Caco-2 (cell line): Measurements from ENCODE around the gene ULK1. TPM values are rescaled to one million over a fixed set of nuclear protein-coding genes. Genes with fewer than 3 reads are reported as not detected.
"Not testable (repeated sequence)": the region's sequence is repeated elsewhere in the genome, so short reads cannot be mapped to it uniquely, and the experiment has no call there.

Experiments
- BruUV-seq: library from RNA; stranded (reverse); fragments of 400-500 nt; replicated peaks from 2 replicates; lab custom pipeline; 2021; lab: Mats Ljungman, UMichigan
- CTCF ChIA-PET: fragments of 300-600 bp; sonication (Branson Sonifier 250); formaldehyde crosslinking; loops from one replicate; lab custom pipeline; 2022; ENCODE audit warnings: antibody characterized with exemption; lab: Charles Lee
- POLR2A ChIA-PET: fragments of 300-600 bp; sonication (Branson Sonifier 250); formaldehyde crosslinking; loops from one replicate; lab custom pipeline; 2022; ENCODE audit warnings: antibody characterized with exemption; lab: Charles Lee
- DNase-seq, 2 experiments: peaks; one replicate each; pipeline versions ENCODE4 v3.0.0 to v3.0.0-alpha.2; 2020 to 2022
- H3K27me3 ChIP-seq: replicated peaks from 2 replicates; pipeline ENCODE4 v1.6.0; 2011; ENCODE audit warnings: low read length; ENCODE audit not compliant: control insufficient read depth, insufficient read depth
- H3K36me3 ChIP-seq: 2 replicates; pipeline ENCODE4 v1.5.1; 2011; ENCODE audit warnings: low read length; ENCODE audit not compliant: control insufficient read depth, insufficient read depth
- H3K4me1 ChIP-seq: fragments of 250-450 bp; sonication (Bioruptor Pico); 2 replicates; pipeline ENCODE4 v1.5.1; 2020; ENCODE audit warnings: mild to moderate bottlenecking
- H3K4me3 ChIP-seq: 2 replicates; pipeline ENCODE4 v1.5.1; 2011; ENCODE audit warnings: low read depth, mild to moderate bottlenecking, control low read depth, low read length
- H3K9me3 ChIP-seq: fragments of 250-450 bp; sonication (Bioruptor Pico); 2 replicates; pipeline ENCODE4 v1.5.1; 2020; ENCODE audit warnings: mild to moderate bottlenecking, moderate library complexity
- H3K27ac Mint-ChIP-seq: one replicate; pipeline ENCODE4 v1.8.0; 2022; ENCODE audit warnings: mixed read lengths; ENCODE audit not compliant: unreplicated experiment
- H3K27me3 Mint-ChIP-seq: one replicate; pipeline ENCODE4 v1.8.0; 2022; ENCODE audit warnings: mixed read lengths; ENCODE audit not compliant: insufficient read depth, unreplicated experiment
- H3K36me3 Mint-ChIP-seq: one replicate; pipeline ENCODE4 v1.8.0; 2022; ENCODE audit warnings: mild to moderate bottlenecking, mixed read lengths; ENCODE audit not compliant: insufficient read depth, unreplicated experiment
- H3K4me1 Mint-ChIP-seq: one replicate; pipeline ENCODE4 v1.8.0; 2022; ENCODE audit warnings: low read depth, mixed read lengths; ENCODE audit not compliant: unreplicated experiment
- H3K4me3 Mint-ChIP-seq: one replicate; pipeline ENCODE4 v1.8.0; 2022; ENCODE audit warnings: mild to moderate bottlenecking, moderate library complexity, mixed read lengths; ENCODE audit not compliant: unreplicated experiment
- H3K9me3 Mint-ChIP-seq: one replicate; pipeline ENCODE4 v1.8.0; 2022; ENCODE audit warnings: mixed read lengths; ENCODE audit not compliant: unreplicated experiment
- intact Hi-C: fragments of 100-400 bp; cut with micrococcal nuclease; formaldehyde crosslinking; loops from one replicate; pipeline ENCODE4 v1.10.0; 2022; ENCODE audit not compliant: unreplicated experiment
- total RNA-seq: library from RNA; stranded (reverse); gene quantifications from 2 replicates; pipeline ENCODE4 v1.2.3, GENCODE V29; 2022
- TF ChIP-seq, protein P1 (sequence below), 2 experiments: fragments of 200-600 bp in 1 of 2; IDR thresholded peaks; 1 replicate in 1 of 2; 2 replicates in 1 of 2; pipeline versions ENCODE4 v1.5.1 to v1.8.0; 2011 to 2022; ENCODE audit warnings: antibody characterized with exemption in 1 of 2, control low read depth in 1 of 2, inconsistent platforms in 1 of 2, low read depth in 1 of 2, low read length in 1 of 2, mild to moderate bottlenecking in 1 of 2, moderate library complexity in 1 of 2; ENCODE audit not compliant: insufficient read depth in 1 of 2, severe bottlenecking in 1 of 2, unreplicated experiment in 1 of 2

Gene ULK1
- total RNA-seq, 1 experiment from 2014 or later: 61.1 TPM

DNA sequence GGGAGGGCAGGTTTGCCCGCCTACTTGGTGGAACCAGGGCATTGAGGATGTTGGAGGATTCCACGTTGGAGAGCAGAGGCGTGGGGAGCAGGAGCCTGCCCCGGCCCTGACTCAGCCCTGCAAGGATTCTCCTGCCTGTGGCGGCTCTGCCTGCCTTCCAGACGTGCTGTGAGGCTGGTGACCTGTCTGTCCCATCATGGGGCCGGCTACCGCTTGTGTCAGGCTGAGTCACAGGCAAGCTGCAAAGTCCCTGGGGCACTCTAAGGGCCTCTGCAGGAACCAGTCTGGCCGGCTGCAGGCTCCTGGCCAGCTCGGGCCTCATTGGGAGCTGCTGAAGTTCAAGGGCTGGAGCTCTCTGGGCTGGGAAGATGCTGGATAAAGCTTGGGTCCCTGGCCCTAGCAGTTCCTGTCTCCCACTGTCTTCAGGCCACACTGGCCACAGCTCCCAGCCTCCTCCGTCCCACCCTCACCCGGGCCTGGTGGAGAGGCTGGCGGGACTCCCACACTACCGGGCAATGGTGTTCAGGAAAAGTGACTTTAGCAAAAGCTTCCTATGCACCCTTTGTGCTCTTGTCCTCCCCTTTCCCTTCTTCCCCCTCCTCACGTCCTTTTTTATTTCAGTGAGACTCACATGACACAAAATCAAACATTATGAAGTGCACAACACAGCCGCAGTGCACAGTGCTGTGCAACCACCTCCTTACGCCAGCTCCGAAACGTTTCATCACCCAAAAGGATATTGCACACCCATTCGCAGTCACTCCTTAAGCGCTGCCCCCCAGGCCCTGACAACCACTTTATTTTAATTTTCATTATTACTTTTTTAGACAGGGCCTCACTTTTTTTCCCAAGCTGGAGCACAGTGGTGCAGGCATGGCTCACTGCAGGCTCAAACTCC, 22.0 kb upstream of the ULK1 start:
- TF ChIP-seq, protein P1, sequence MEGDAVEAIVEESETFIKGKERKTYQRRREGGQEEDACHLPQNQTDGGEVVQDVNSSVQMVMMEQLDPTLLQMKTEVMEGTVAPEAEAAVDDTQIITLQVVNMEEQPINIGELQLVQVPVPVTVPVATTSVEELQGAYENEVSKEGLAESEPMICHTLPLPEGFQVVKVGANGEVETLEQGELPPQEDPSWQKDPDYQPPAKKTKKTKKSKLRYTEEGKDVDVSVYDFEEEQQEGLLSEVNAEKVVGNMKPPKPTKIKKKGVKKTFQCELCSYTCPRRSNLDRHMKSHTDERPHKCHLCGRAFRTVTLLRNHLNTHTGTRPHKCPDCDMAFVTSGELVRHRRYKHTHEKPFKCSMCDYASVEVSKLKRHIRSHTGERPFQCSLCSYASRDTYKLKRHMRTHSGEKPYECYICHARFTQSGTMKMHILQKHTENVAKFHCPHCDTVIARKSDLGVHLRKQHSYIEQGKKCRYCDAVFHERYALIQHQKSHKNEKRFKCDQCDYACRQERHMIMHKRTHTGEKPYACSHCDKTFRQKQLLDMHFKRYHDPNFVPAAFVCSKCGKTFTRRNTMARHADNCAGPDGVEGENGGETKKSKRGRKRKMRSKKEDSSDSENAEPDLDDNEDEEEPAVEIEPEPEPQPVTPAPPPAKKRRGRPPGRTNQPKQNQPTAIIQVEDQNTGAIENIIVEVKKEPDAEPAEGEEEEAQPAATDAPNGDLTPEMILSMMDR (IDR thresholded peaks at IDR 0.05; ENCODE audit: insufficient read depth in 1 of 2, low read depth in 1 of 2, low read length in 1 of 2, severe bottlenecking in 1 of 2, unreplicated experiment in 1 of 2): no peak
- intact Hi-C loops: no loop called here
- Mint-ChIP-seq H3K27ac (no peak overlapping the region), H3K27me3 (no peaks in the 10 kb centered on the region), H3K36me3 (peaks cover 13% of the 10 kb centered on the region), H3K4me1 (peaks cover 6% of the 10 kb centered on the region), H3K9me3 (no peaks in the 10 kb centered on the region), H3K4me3 (no peak overlapping the region)
- Histone ChIP-seq H3K9me3 (no peaks in the 10 kb centered on the region), H3K4me3 (no peak overlapping the region), H3K4me1 (peaks cover 11% of the 10 kb centered on the region), H3K36me3 (no peaks in the 10 kb centered on the region), H3K27me3 (no peaks in the 10 kb centered on the region)
- POLR2A ChIA-PET: no interaction called here
- no TSS peak for BruUV-seq
- CTCF ChIA-PET: no interaction called here
- DNase-seq: peak; percentile 60 to 77

GRCh38 chr12:131873293-131873692, 21.1 kb upstream of the ULK1 start:
- BruUV-seq: no TSS peak
- Histone ChIP-seq H3K36me3 (no peaks in the 10 kb centered on the region), H3K9me3 (no peaks in the 10 kb centered on the region), H3K4me1 (peaks cover 11% of the 10 kb centered on the region), H3K4me3 (no peak overlapping the region), H3K27me3 (no peaks in the 10 kb centered on the region)
- peaks cover 13% of the 10 kb centered on the region for H3K36me3 Mint-ChIP-seq
- CTCF ChIA-PET: no interaction called here
- H3K27ac Mint-ChIP-seq: no peak overlapping the region
- no peak for DNase-seq
- H3K27me3 Mint-ChIP-seq: no peaks in the 10 kb centered on the region
- no peak overlapping the region for H3K4me3 Mint-ChIP-seq
- peaks cover 6% of the 10 kb centered on the region for H3K4me1 Mint-ChIP-seq
- H3K9me3 Mint-ChIP-seq: no peaks in the 10 kb centered on the region
- POLR2A ChIA-PET: interaction anchor here (0.6 kb wide), 1 partner anchor 13 kb away, joined by 4 read pairs; no protein-coding TSS in a partner anchor
- TF ChIP-seq, protein P1 (IDR thresholded peaks at IDR 0.05; ENCODE audit: insufficient read depth in 1 of 2, low read depth in 1 of 2, low read length in 1 of 2, severe bottlenecking in 1 of 2, unreplicated experiment in 1 of 2): no peak
- intact Hi-C loops: no loop called here

GRCh38 chr12:131874972-131875371, 19.4 kb upstream of the ULK1 start:
- H3K27me3 Mint-ChIP-seq, H3K4me1 ChIP-seq, H3K4me3 Mint-ChIP-seq, H3K9me3 Mint-ChIP-seq, H3K27me3 ChIP-seq, H3K36me3 ChIP-seq, H3K9me3 ChIP-seq, POLR2A ChIA-PET, DNase-seq, BruUV-seq, CTCF ChIA-PET, H3K27ac Mint-ChIP-seq, H3K4me3 ChIP-seq, H3K4me1 Mint-ChIP-seq, intact Hi-C loops: not testable (repeated sequence)
- H3K36me3 Mint-ChIP-seq: peaks cover 11% of the 10 kb centered on the region

GRCh38 chr12:131877216-131877615, 17.2 kb upstream of the ULK1 start:
- CTCF ChIA-PET, H3K27me3 ChIP-seq, DNase-seq, H3K36me3 Mint-ChIP-seq, H3K4me3 ChIP-seq, H3K27me3 Mint-ChIP-seq, H3K4me1 ChIP-seq, H3K9me3 ChIP-seq, intact Hi-C loops, H3K36me3 ChIP-seq, BruUV-seq, POLR2A ChIA-PET, H3K4me1 Mint-ChIP-seq, H3K4me3 Mint-ChIP-seq, H3K27ac Mint-ChIP-seq, H3K9me3 Mint-ChIP-seq: not testable (repeated sequence)

GRCh38 chr12:131878436-131878835, 16.0 kb upstream of the ULK1 start:
- DNase-seq, H3K36me3 ChIP-seq, H3K9me3 Mint-ChIP-seq, H3K27me3 ChIP-seq, H3K9me3 ChIP-seq, CTCF ChIA-PET, intact Hi-C loops, H3K4me1 Mint-ChIP-seq, H3K4me3 ChIP-seq, BruUV-seq, H3K27ac Mint-ChIP-seq, H3K4me3 Mint-ChIP-seq, H3K36me3 Mint-ChIP-seq, H3K4me1 ChIP-seq, POLR2A ChIA-PET, H3K27me3 Mint-ChIP-seq: not testable (repeated sequence)
